Fibroblast of gingiva (primary cell): ENCODE results near the gene EPS8.
"Not testable (repeated sequence)": the region's sequence is repeated elsewhere in the genome, so short reads cannot be mapped to it uniquely, and the experiment has no call there.

Source experiments
- DNase-seq: peaks from one replicate; pipeline ENCODE4 v3.0.0-alpha.2; 2011; ENCODE audit warnings: low read depth

Gene EPS8

DNA sequence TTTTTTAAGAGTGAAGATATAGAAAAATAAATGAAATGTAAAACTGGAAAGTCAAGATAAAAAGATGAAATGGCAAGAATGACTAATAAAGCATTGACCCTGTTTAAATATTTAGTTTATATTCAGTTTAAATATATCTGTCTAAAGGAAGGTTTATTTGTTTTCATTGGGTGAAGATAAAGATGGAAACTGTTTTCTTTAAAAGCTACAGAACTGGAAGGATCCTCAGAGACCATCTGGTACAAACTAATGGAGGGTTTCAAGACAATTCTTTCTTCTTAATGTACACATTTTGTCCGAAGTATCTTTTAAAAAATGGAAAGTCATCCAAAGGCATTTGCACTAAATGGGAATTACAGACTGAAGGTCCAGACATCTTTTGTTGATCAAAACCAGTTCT lies 142.6 kb downstream of the EPS8 start:
- no peak for DNase-seq

DNA sequence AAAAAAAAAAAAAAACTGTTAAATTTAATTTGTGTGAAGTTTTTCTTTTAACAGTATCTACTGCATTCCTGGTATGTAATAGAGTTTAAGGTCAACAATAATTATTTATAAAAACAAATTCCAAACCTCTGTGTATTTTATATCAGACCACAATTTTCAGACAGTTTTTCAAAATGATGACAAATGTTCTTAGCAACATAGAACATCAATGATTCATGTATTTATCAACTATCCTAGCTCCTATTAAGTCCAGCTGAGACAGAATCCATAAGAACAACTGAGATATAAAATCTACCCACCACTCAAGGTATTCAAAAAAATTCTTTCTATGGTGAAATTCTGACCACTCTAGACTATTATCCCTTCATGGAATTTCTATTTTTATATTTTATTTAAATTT lies 144.5 kb downstream of the EPS8 start:
- peak; percentile 78 for DNase-seq

DNA sequence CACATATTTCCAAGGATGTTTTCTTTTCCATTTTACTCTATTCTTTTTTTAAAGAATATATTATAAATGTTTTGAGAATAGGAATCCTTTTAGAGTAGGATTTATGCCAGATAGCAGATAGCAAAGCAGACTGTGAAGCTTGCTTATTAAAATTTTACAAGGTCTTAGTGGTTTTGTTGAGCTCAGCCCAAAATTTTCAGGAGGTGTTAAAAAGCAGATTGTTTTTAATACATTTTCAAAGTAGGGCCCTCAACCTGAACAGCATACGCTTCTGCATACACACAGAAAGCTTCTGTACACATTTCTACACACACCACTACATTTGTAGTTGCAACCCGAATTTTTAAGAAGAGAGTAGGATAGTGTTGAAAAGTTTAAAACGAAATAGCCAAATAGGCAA lies 151.0 kb downstream of the EPS8 start:
- DNase-seq, result no peak

DNA sequence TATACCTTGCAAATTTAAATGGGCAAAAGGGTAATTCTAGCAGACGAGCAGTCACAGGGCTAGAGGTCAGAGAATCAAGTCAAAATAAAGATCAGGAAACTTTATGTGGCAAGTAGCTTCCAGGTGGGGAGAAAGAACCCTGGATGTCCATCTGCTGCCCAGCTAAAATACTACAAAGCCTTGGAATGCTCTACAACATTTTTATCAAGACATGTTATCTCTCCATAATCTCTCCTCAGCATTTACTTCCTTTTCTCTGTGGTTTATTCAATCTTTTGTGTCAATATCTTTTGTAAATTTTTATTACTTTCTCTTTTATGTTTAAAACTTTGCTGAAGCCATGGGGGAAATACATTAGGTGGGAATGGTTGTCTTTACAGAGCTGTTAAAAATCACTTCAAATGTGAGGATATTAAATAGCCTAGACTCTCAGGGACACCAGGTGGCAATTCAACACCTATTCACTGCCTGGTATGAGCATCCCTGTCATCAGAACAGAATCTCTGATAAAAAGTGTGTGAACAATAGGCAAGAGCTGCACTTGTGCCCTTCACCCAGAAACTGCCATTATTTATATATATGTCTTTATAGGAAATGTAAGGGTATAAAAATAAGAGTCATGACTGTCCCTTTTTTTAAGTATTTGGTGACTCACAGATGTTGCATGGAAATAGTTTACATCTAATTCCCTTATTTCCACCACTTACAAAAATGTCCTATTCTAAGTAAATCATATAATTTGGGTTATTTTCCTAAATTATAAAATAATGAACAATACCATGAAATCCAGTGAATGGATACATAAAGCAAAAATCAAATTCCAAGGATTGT lies 152.9 kb downstream of the EPS8 start:
- DNase-seq, result no peak

DNA sequence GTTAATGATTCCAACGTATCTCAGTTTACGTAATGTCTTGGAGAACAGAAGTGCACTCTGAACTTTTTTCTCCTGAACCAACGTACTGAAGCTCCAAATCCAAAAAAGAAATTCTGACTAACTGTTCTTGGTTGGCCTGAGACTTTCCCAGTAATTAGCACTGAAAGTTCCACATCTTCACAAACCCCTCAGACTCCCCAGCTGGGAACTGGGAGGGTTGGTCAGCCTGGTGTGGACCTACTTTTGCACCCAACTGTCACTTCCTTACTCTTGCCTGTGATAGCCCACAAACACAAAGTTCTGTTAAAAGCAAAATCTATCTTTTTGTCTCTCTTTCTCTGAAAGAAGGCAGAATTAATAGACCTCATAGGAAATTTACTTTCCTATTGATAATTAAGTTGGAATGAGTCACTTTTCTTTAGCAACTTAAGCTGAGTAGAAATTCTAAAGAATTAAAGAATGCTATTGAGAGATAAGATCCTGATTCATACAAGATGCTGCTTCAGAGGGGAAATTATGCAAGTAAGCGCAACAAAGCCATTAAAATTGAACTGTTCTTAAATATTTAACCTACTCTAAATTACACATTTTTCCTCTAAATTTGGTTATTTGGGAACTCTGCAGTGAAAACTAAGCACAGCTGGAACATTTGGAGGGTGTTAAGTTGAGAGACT lies 155.0 kb downstream of the EPS8 start:
- DNase-seq, result peak; percentile 60

DNA sequence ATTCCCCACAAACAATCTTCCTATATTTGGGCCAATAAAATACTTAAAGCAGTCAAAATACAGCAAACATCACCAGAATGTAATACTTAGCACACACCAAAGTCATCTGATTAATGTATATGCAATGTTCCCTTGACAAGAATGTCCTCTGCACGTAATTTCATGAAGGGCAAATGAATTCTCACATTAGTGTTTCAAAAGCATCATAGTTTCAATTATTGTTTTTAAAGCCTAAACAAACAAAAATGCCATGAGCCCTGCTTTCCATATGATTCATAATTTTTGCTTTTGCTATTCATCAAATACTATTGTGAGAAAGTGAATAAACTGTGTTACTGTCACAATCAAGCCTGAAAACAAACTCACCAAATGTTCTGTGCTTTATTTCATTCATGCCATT lies 156.0 kb downstream of the EPS8 start:
- DNase-seq, result peak; percentile 72

DNA sequence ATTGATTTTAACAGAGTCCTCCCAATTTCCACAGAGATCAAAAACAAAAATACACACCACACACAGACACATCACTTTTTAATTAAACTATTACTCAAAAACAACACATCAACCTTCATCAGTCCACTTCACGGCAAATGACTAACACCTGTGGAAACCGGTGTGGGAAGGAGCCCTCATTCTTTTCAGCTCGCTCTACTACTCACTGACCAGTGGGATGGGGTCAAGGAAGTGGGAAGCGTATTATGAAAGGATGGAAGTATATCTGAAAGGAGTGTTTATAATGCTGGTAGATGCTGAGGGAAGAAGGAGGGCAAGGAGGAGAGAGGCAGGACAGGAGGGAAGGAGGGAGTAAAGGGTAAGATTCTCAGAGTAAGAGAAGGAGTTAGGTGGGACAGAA lies 156.5 kb downstream of the EPS8 start:
- DNase-seq, result no peak

DNA sequence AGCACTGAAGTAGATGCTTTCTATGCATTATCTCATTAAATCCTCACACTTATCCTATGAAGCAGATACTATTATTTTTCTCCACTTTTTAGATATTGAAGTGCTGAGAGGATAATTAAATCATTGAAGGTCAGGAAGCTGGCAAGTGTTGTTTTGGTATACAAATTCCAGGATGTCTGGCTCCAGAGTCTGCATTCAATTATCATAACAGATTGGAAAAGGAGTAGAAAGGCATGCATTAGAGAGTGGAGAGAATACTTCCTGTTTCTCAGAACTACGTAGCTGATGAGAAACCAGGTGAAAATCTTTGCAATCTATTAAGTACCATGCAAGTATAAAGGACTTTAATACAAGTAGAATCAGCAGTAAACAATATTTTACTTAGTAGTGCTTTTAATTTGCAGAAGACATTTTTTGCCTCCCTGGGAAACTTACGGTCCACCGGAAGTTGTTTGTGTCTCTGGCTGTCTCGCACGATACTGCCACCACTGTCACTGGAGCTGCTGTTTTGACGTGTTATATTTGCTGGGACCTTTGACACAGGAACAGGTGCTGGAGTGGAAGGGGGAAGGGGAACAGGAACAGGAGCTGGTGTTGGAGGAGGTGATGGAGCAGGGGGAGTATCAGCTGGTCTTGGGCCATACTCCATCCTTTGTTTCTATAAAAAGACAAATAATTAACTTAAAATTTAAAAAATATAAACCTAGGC lies 158.0 kb downstream of the EPS8 start:
- DNase-seq, result no peak

DNA sequence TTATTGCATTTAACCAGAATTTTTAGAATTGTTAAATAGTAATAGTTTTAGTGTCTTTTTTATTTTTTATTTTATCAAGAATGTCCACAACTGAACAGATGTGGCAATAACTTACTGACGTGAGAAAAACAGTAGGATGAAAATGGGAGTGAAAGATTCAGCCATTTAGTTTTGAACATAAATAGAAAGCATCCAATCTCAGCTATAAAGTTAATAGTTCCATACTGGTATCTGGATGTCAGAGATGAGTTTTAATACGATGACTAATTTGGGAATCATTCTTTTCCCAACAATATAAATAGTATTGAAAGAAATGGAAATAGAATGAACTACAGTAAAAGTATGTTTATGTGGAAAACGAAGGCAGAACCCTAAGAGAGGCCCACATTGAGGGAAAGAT lies 159.4 kb downstream of the EPS8 start:
- peak; percentile 38 for DNase-seq

DNA sequence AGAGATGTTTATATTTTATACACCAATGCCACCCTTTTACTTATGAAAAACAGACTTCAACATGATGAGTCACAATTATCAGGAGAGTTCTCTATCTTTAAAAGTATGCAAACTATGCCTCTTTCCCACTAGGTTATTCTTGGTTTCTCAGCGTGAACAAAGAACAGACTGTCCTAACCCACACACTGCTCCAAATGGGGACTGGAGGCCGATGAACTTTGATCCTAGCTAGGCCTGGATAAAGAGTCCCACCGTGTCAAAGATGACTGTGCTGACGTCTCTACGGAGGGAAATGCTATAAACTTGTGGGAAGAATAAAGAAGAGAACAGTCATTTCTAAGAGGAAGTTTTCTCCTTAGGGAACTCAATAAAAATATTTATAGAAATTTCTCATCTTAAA lies 160.1 kb downstream of the EPS8 start:
- DNase-seq, result peak; percentile 99

DNA sequence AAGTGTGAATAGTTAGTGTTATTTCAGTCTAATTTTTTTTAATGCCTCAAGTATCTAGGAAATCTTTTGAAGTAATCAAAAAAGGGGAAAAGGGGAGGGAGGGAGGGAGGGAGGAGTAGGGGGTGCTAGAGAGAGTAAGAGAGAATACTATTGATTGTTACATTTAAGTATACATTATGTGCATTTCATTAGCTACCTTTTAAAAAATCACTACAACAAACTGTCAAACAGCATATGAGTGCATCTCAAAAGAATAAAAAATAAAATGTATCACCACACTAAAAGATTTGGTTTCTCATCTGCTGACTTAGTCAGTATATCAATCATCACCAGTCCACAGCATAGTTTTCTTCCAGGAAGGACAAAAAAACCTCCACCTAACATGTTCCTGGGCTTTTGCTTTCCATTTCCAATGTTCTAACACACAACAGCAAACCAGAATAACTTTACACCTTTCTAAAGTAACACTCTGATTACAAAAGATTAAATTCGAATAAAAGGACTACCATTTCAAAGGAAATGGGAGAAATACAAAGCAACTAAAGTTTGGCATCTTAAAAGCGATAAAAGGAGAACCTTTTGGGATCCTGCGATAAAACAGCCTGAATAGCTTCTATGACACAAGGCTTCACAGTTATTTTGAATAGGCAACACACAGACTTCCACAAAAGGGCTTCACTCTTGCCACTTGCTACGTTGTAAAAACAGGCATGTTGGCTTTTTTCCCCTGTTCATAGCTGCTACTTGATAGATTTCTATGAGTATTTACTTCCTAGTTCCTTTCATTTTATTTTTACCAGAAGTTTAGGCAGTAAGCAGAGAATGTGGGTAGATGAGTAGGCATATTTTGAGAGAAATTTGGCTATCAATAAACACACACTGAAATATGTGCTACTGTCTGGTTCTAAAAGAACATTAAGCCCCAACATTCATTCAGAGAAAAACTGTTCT lies 160.9 kb downstream of the EPS8 start:
- peak; percentile 82 for DNase-seq

DNA sequence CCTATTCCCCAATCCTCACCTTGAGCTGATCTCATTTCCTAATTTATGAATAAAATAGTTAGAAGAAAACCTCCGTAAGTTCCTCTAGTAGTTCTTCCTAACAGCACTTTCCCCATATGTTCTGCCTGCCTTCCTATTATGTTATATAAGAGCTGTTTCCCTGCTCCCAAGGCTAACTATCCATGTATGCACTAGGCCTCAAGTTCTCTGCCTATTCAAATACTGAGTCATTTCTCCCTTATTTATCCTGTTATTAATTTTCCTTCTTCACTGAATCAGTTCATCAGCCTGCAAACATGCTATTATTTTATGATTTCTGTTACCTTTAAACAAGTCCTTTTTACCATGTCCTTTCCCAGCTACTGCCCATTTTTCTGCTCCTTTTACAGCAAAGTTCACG lies 164.1 kb downstream of the EPS8 start:
- DNase-seq, result no peak

DNA sequence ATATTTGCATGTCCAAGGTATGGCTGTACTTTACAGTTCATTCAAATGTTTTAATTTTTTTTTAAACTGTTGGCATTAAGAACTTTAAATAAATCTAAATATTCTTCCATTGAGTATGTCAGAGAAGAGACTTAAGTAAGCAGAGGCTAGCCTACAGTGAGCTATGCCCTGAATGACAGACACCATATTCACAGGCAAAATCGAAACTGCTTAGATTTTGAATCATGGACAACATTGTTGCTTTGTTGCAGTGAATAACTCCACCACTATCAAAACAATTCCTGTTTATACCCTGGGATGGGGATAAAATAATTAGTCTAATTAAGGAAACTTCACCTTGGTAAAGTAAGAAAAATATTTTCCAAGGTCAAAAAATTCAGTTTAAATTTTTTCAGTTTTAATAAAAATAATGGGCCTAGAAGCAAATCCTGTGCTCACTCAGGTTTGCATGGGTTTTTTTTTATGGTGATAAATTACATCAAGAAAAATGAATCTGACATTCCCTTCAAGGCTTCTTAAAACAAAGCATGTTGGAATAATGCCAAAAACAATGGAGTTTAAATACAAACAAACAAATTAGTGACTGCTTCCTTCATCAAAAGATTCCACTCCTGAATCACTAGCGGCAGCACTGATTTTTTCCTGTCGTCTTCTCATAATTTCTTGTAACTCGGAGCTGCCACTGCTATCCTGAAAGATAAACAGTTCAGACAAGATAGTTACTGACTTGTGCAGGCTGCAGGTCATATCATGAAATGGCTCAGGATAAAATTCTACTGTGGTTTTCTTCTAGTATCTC lies 168.2 kb downstream of the EPS8 start:
- DNase-seq, result peak; percentile 47

DNA sequence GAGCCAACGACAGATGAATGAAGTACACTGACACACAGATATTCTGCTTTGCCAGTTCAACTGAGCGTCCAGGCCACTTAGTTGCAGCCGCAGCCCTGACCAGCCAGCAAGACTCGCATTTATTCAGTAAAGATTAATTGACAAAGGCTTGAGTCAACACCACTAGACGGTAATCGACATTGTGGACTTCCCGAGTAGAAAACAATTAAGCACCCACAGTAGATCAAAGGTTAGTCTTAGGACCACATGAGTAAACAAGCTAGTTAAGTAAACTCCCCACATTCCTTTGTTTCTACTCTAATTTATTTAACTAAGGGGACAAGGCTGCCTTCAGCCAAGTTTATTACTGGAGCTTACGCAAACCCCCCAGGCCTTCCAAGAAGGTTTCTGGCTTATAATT lies 172.7 kb downstream of the EPS8 start:
- not testable (repeated sequence) for DNase-seq

DNA sequence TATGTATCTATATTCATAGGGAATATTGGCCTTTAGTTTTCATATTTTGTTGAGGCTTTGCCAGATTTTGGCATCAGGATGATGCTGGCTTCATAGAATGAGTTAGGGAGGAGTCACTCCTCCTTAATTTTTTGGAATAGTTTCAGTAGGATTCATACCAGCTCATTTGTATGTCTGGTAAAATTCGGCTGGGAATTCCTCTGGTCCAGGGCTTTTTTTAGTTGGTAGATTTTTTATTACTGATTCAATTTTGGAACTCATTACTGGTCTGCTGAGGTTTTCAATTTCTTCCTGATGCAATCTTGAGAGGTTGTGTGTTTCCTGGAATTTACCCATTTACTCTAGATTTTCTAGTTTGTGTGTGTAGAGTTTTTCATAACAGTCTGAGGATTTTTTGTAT lies 175.2 kb downstream of the EPS8 start:
- peak; percentile 74 for DNase-seq

DNA sequence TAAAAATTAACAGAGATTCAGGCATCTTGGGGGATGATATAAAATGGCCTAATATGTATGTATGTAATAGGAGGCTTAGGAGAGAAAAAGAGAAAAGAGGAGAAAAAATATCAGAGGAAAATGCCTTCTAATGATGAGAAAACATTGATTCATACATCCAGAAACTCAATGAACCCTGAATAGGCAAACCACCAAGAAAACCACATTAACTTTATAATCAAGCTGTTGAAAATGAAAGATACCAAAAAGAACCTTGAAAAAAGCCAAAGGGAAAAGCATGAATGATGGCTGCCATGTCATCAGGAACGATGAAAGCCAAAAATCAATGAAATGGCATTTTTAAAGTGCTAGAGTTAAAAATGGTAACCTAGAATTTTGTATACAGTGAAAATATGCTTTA lies 180.2 kb downstream of the EPS8 start:
- no peak for DNase-seq

DNA sequence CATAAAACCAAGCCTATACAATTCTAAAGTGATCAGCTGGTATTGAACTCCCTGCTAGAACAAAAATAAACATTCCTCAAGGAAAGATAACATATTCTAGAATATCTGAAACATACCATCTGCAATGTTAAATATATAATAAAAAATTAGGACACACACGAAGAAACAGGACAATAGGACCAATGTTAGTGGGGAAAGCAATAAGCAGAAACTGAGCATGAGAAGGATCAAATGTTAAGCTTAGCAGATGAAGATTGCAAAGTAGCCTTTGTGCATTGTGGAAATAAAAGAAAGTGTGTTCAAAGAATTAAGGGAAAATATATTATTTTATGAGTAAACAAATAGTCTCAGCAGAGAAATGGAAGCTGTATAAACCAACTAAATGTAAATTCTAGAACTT lies 180.8 kb downstream of the EPS8 start:
- DNase-seq, result no peak

DNA sequence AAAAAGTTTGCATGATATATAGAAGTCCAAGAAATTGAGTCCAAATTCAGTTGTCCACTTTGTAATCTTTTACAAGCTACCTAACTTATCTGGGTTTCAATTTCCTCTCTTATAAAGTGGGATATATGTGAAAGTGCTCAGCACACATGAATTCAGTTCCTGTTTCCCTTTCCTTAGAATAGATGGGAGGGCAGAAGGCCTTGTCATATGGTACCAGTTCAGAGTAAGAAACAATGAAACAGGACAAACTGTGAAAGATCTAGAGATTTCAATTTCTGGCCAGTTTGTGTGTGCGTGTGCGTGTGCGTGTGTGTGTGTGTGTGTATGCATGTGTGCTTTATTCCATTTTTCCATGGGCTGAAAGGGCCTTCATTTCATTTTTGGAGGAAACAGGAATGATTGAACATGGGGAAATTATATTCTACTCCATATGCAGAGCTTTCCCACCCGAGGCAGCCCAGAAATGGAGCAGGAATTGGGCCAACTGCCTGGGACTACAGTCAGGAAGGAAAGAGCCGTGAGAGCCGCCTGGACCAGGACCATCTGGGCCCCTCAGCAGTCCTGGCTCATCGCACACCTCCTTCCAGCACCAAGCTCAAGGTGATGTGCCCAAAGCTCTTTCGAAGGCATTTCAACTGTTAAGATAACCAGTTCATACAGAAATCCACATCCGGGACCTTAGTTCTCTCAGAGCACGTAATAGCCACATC lies 183.2 kb downstream of the EPS8 start:
- DNase-seq, result no peak

DNA sequence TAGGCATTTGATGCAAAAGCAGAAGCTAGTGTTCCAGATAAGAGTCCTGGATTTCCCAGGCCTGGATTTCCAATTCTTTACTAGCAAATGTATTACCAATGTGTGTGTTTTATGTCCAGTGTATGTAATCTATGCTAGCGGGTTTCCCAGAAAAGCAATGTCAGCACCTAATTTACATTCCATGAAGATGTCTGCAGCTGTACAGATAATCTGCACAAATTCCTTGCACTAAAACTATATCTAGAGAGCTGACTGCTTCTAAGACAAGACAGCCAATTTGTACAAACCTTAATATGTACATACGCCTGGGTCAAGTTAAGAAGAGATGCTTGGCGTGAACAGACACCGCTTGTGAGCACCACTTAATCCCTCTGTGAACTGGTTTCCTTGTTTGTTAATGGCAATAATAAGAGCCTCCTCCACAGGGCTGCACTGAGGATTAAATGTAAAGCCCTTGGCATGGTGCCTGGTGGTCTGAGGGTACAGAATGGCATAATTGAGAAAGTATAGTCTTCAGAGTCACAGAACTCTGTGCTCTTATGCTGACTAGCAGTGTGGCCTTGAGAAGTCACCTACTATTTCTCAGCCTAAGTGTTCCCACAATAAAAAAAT lies 185.6 kb downstream of the EPS8 start:
- DNase-seq, result no peak

DNA sequence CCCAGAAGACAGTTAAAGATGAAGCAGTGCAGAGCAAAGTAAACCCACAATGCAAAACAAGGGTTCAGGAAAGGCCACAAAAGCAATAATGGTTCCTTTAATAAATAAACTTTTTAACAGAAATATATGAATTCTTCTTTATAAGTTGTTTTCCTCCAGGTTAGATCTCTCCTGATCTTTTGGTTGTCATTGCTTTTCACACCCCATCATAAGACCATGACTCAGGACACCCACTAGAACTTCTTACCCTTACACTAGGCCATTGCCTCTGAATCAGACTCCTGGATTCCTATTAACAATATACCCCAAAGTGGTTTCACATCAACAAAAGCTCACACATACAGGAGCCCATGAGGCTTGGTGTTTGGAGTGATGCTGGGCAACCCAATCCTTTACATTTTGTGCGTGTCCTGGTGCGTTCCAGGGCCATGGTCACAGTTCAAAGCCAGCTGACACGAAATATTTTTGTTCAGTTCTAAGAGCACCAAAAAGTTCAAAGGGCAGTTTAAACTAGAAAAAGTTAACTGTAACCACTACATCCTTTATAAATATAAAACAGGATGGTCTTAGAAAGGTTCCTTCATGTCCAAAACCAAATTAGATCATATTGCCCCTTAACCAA lies 187.0 kb downstream of the EPS8 start:
- DNase-seq, result no peak
